Liver (tissue), 9 donors: ENCODE measurements around the gene GGA1. TPM values are rescaled to one million over a fixed set of nuclear protein-coding genes. Genes with fewer than 3 reads are reported as not detected.
A peak's percentile ranks its signal among the peaks of the same experiment; 100 is the strongest.

ENCODE experiments used
- DNase-seq: peaks from one replicate; pipeline ENCODE4 v3.0.0-alpha.2; 2017; ENCODE audit warnings: low spot score
- H3K27ac ChIP-seq, 2 donors: one replicate each; pipeline ENCODE4 v1.7.0; 2013; ENCODE audit warnings: inconsistent platforms in 2 of 2, low read length in 2 of 2, control low read depth in 1 of 2, low read depth in 1 of 2, mild to moderate bottlenecking in 1 of 2
- H3K27me3 ChIP-seq, 4 donors: one replicate each; pipeline versions ENCODE4 v1.6.1 to v1.7.0; 2013; ENCODE audit warnings: low read length in 3 of 4, inconsistent platforms in 1 of 4, mild to moderate bottlenecking in 1 of 4, moderate library complexity in 1 of 4; ENCODE audit not compliant: control insufficient read depth in 4 of 4, insufficient read depth in 4 of 4
- H3K36me3 ChIP-seq, 4 donors: one replicate each; pipeline versions ENCODE4 v1.6.1 to v1.7.0; 2013; ENCODE audit warnings: low read length in 3 of 4, mild to moderate bottlenecking in 3 of 4, low read depth in 1 of 4, moderate library complexity in 1 of 4; ENCODE audit not compliant: control insufficient read depth in 4 of 4, insufficient read depth in 3 of 4
- H3K4me1 ChIP-seq, 4 donors: one replicate each; pipeline versions ENCODE4 v1.6.1 to v1.7.0; 2013; ENCODE audit warnings: low read length in 3 of 4, mild to moderate bottlenecking in 3 of 4, moderate library complexity in 1 of 4; ENCODE audit not compliant: control insufficient read depth in 4 of 4, insufficient read depth in 4 of 4
- H3K4me3 ChIP-seq, 3 donors: one replicate each; pipeline versions ENCODE4 v1.6.1 to v1.7.0; 2013; ENCODE audit warnings: low read length in 3 of 3, control low read depth in 1 of 3, low read depth in 1 of 3, mild to moderate bottlenecking in 1 of 3
- H3K9ac ChIP-seq, 2 donors: one replicate each; pipeline ENCODE4 v1.7.0; 2013; ENCODE audit warnings: low read length in 2 of 2, mild to moderate bottlenecking in 2 of 2, moderate library complexity in 2 of 2, control low read depth in 1 of 2, low read depth in 1 of 2
- H3K9me3 ChIP-seq, 4 donors: one replicate each; pipeline versions ENCODE4 v1.6.1 to v1.7.0; 2013; ENCODE audit warnings: low read length in 3 of 4; ENCODE audit not compliant: control insufficient read depth in 4 of 4
- CTCF ChIP-seq: fragments of 150-350 bp; IDR thresholded peaks from 2 replicates; pipeline ENCODE4 v1.5.1; 2017; ENCODE audit warnings: improper control_type of control experiment, low read depth, low read length; ENCODE audit not compliant: missing input control
- EGR1 ChIP-seq, 2 donors: IDR thresholded peaks; 2 replicates each; pipeline ENCODE4 v1.6.1; 2016 to 2018; ENCODE audit warnings: antibody characterized with exemption in 2 of 2, low read depth in 2 of 2
- FOXA1 ChIP-seq: IDR thresholded peaks from 2 replicates; pipeline ENCODE4 v1.6.1; 2016; ENCODE audit warnings: antibody characterized with exemption
- HNF4A ChIP-seq, 2 donors: conservative IDR thresholded peaks; 2 replicates each; pipeline ENCODE4 v1.6.1; 2016; ENCODE audit warnings: antibody characterized with exemption in 2 of 2, mild to moderate bottlenecking in 2 of 2
- HNF4G ChIP-seq: IDR thresholded peaks from 2 replicates; pipeline ENCODE4 v1.6.1; 2016; ENCODE audit warnings: antibody characterized with exemption
- JUND ChIP-seq, 2 donors: IDR thresholded peaks; 2 replicates each; pipeline ENCODE4 v1.6.1; 2016; ENCODE audit warnings: antibody characterized with exemption in 2 of 2
- MAX ChIP-seq: IDR thresholded peaks from 2 replicates; pipeline ENCODE4 v1.6.1; 2016; ENCODE audit warnings: antibody characterized with exemption
- RXRA ChIP-seq, 2 donors: IDR thresholded peaks; 2 replicates each; pipeline ENCODE4 v1.6.1; 2017 to 2018; ENCODE audit warnings: antibody characterized with exemption in 2 of 2, mild to moderate bottlenecking in 1 of 2
- SP1 ChIP-seq: IDR thresholded peaks from 2 replicates; pipeline ENCODE4 v1.6.1; 2018; ENCODE audit warnings: antibody characterized with exemption, mild to moderate bottlenecking
- YY1 ChIP-seq: IDR thresholded peaks from 2 replicates; pipeline ENCODE4 v1.6.1; 2016; ENCODE audit warnings: antibody characterized with exemption, mild to moderate bottlenecking
- ZBTB33 ChIP-seq: IDR thresholded peaks from 2 replicates; pipeline ENCODE4 v1.6.1; 2016; ENCODE audit warnings: antibody characterized with exemption
- WGBS: extraction: QIAGEN DNeasy Blood & Tissue Kit; methylation state at CpG from one replicate; pipeline ENCODE4 v1.1.7; 2013; 5-methylcytosine and 5-hydroxymethylcytosine counted together
- polyA plus RNA-seq, 2 donors: library from polyadenylated mRNA; stranded (reverse) in 1 of 2; unstranded in 1 of 2; fragments of 200-250 nt in 1 of 2; fragments of >200 nt in 1 of 2; fragmentation: Nextera tagmentation in 1 of 2; extraction: Ambion mirVana in 1 of 2; gene quantifications; one replicate each; pipeline versions ENCODE4 v1.2.1 to v1.2.3, GENCODE V29; 2013 to 2015
- total RNA-seq, 2 donors: library from RNA; depleted of rRNA; stranded (reverse); fragments of >200 nt; gene quantifications; one replicate each; pipeline ENCODE4 v1.2.3, GENCODE V29; 2014
- donor health status: healthy.
- donor health status: healthy.
- donor health status: healthy.
- donor health status: healthy.
- donor health status: healthy.

GGA1 gene
- total and polyA plus RNA-seq, 4 donors = 15.1 to 26.4 (median 17.8) TPM

- H3K4me3 ChIP-seq = no peak overlapping the region
- no peaks in the 10 kb centered on the region for H3K27me3 ChIP-seq
- no peak for DNase-seq
- TF ChIP-seq MAX = no peak
- no peak for TF ChIP-seq HNF4A (conservative IDR thresholded peaks at IDR 0.05)
- no peak for TF ChIP-seq RXRA (IDR thresholded peaks at IDR 0.05)
- TF ChIP-seq CTCF = no peak
- no peak for TF ChIP-seq YY1
- H3K36me3 ChIP-seq = no peaks in the 10 kb centered on the region
- WGBS = 91% methylated on average over 7 of the region's 7 CpGs
- no peaks in the 10 kb centered on the region for H3K9me3 ChIP-seq
- H3K27ac ChIP-seq = no peak overlapping the region
- peaks cover 9 to 59% (median 41%) of the 10 kb centered on the region in 4 donors for H3K4me1 ChIP-seq
- H3K9ac ChIP-seq = no peak overlapping the region
Measured at GRCh38 chr22:37635157-37635556, 26.5 kb downstream of the GGA1 start.

GRCh38 chr22:37636186-37636948 is 27.7 kb downstream of the GGA1 start:
- Histone ChIP-seq H3K27me3 (no peaks in the 10 kb centered on the region), H3K9ac (no peak overlapping the region), H3K4me1 (peaks cover 7 to 55% (median 35%) of the 10 kb centered on the region in 4 donors), H3K27ac (peak overlapping the region in 1 of 2 donors; percentile 10), H3K9me3 (no peaks in the 10 kb centered on the region), H3K4me3 (no peak overlapping the region), H3K36me3 (no peaks in the 10 kb centered on the region)
- no peak for DNase-seq
- WGBS = 72% methylated on average over 6 of the region's 6 CpGs
- peak; percentile 10 for TF ChIP-seq CTCF
- no peak for TF ChIP-seq RXRA (IDR thresholded peaks at IDR 0.05)
- TF ChIP-seq ZBTB33 = no peak
- no peak for TF ChIP-seq JUND (IDR thresholded peaks at IDR 0.05)
- TF ChIP-seq SP1 = no peak
- TF ChIP-seq EGR1 (IDR thresholded peaks at IDR 0.05; ENCODE audit: low read depth in 2 of 2) = no peak
- no peak for TF ChIP-seq YY1
- TF ChIP-seq HNF4G = no peak
- TF ChIP-seq FOXA1 = no peak
